Measurements from ENCODE around the gene SOWAHC.

DNA sequence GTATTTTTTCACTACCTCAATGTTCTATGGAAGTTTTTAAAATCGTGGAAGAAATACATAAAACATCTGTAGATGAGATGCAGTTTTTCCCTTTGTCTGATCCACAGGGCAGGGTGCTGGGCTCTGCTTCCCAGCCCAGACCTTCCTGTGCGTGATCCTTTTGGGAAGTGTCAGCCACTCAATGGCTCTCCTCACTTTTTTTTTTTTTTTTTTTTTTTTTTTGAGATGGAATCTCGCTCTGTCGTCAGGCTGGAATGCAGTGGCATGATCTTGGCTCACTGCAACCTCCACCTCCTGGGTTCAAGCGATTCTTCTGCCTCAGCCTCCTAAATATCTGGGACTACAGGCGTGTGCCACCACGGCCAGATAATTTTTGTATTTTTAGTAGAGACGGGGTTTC, 32.8 kb downstream of the SOWAHC start:
- TF ChIP-seq FOXK1 (CRISPR knock-in tag; IDR thresholded peaks at IDR 0.05; ENCODE audit: borderline replicate concordance, low read depth) (no peak), TCF12 (IDR thresholded peaks at IDR 0.05) (no peak), TCF12 (CRISPR knock-in tag; IDR thresholded peaks at IDR 0.05) (no peak), ZBTB7B (CRISPR knock-in tag; IDR thresholded peaks at IDR 0.05) (no peak), POLR2AphosphoS5 (IDR thresholded peaks at IDR 0.05; ENCODE audit: low read depth, low read length) (no peak), ZNF446 (CRISPR knock-in tag; IDR thresholded peaks at IDR 0.05) (no peak), ZNF10 (CRISPR knock-in tag; IDR thresholded peaks at IDR 0.05; ENCODE audit: borderline replicate concordance, low read depth) (no peak), REL (CRISPR knock-in tag; conservative IDR thresholded peaks at IDR 0.05) (no peak), CEBPB (IDR thresholded peaks at IDR 0.05; ENCODE audit: borderline replicate concordance, low read depth, low read length) (no peak), CBFB (CRISPR knock-in tag; IDR thresholded peaks at IDR 0.05) (no peak), TCF7 (IDR thresholded peaks at IDR 0.05; ENCODE audit: low read depth) (no peak), ZNF138 (CRISPR knock-in tag; IDR thresholded peaks at IDR 0.05; ENCODE audit: low read depth) (no peak)
- TF ChIP-seq, protein P1, sequence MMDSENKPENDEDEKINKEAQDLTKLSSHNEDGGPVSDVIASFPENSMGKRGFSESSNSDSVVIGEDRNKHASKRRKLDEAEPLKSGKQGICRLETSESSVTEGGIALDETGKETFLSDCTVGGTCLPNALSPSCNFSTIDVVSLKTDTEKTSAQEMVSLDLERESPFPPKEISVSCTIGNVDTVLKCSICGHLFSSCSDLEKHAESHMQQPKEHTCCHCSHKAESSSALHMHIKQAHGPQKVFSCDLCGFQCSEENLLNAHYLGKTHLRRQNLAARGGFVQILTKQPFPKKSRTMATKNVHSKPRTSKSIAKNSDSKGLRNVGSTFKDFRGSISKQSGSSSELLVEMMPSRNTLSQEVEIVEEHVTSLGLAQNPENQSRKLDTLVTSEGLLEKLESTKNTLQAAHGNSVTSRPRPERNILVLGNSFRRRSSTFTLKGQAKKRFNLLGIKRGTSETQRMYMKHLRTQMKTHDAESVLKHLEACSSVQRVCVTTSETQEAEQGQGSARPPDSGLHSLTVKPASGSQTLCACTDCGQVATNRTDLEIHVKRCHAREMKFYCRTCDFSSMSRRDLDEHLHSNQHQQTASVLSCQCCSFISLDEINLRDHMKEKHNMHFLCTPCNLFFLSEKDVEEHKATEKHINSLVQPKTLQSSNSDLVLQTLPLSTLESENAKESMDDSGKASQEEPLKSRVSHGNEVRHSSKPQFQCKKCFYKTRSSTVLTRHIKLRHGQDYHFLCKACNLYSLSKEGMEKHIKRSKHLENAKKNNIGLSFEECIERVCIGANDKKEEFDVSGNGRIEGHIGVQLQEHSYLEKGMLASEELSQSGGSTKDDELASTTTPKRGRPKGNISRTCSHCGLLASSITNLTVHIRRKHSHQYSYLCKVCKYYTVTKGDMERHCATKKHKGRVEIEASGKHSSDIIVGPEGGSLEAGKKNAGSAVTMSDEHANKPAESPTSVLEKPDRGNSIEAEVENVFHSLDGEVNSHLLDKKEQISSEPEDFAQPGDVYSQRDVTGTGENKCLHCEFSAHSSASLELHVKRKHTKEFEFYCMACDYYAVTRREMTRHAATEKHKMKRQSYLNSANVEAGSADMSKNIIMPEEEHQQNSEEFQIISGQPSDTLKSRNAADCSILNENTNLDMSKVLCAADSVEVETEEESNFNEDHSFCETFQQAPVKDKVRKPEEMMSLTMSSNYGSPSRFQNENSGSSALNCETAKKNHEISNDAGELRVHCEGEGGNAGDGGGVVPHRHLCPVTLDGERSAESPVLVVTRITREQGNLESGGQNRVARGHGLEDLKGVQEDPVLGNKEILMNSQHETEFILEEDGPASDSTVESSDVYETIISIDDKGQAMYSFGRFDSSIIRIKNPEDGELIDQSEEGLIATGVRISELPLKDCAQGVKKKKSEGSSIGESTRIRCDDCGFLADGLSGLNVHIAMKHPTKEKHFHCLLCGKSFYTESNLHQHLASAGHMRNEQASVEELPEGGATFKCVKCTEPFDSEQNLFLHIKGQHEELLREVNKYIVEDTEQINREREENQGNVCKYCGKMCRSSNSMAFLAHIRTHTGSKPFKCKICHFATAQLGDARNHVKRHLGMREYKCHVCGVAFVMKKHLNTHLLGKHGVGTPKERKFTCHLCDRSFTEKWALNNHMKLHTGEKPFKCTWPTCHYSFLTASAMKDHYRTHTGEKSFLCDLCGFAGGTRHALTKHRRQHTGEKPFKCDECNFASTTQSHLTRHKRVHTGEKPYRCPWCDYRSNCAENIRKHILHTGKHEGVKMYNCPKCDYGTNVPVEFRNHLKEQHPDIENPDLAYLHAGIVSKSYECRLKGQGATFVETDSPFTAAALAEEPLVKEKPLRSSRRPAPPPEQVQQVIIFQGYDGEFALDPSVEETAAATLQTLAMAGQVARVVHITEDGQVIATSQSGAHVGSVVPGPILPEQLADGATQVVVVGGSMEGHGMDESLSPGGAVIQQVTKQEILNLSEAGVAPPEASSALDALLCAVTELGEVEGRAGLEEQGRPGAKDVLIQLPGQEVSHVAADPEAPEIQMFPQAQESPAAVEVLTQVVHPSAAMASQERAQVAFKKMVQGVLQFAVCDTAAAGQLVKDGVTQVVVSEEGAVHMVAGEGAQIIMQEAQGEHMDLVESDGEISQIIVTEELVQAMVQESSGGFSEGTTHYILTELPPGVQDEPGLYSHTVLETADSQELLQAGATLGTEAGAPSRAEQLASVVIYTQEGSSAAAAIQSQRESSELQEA (CRISPR knock-in tag; IDR thresholded peaks at IDR 0.05; ENCODE audit: not compliant biosample characterization) = no peak
- TF ChIP-seq, protein P2, sequence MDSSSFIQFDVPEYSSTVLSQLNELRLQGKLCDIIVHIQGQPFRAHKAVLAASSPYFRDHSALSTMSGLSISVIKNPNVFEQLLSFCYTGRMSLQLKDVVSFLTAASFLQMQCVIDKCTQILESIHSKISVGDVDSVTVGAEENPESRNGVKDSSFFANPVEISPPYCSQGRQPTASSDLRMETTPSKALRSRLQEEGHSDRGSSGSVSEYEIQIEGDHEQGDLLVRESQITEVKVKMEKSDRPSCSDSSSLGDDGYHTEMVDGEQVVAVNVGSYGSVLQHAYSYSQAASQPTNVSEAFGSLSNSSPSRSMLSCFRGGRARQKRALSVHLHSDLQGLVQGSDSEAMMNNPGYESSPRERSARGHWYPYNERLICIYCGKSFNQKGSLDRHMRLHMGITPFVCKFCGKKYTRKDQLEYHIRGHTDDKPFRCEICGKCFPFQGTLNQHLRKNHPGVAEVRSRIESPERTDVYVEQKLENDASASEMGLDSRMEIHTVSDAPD (CRISPR knock-in tag; IDR thresholded peaks at IDR 0.05) = no peak
- TF ChIP-seq, protein P3, sequence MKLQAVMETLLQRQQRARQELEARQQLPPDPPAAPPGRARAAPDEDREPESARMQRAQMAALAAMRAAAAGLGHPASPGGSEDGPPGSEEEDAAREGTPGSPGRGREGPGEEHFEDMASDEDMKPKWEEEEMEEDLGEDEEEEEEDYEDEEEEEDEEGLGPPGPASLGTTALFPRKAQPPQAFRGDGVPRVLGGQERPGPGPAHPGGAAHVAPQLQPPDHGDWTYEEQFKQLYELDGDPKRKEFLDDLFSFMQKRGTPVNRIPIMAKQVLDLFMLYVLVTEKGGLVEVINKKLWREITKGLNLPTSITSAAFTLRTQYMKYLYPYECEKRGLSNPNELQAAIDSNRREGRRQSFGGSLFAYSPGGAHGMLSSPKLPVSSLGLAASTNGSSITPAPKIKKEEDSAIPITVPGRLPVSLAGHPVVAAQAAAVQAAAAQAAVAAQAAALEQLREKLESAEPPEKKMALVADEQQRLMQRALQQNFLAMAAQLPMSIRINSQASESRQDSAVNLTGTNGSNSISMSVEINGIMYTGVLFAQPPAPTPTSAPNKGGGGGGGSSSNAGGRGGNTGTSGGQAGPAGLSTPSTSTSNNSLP (IDR thresholded peaks at IDR 0.05; ENCODE audit: low read depth, low read length) = no peak
